RWPE2 (cell line): Measurements from ENCODE around the gene IL26.
"Not testable (repeated sequence)": the region's sequence is repeated elsewhere in the genome, so short reads cannot be mapped to it uniquely, and the experiment has no call there.

ENCODE experiments used
- ATAC-seq: fragments of 200-7000 bp; cut with Tn5 transposase; 3 replicates; pipeline ENCODE4 v1.9.1; 2021; ENCODE audit warnings: low read depth
- DNase-seq: peaks from one replicate; pipeline ENCODE4 v3.0.0-alpha.2; 2020; ENCODE audit warnings: low spot score
- H3K27ac ChIP-seq: fragments of 450-650 bp; 2 replicates; pipeline ENCODE4 v1.5.1; 2017; ENCODE audit warnings: mild to moderate bottlenecking; ENCODE audit not compliant: poor library complexity, severe bottlenecking
- H3K27me3 ChIP-seq: fragments of 250-450 bp; sonication (Bioruptor Pico); 2 replicates; pipeline ENCODE4 v1.5.1; 2021; ENCODE audit warnings: mild to moderate bottlenecking, moderate library complexity; ENCODE audit not compliant: insufficient read depth, poor library complexity, severe bottlenecking
- H3K36me3 ChIP-seq: fragments of 250-450 bp; sonication (Bioruptor Pico); 2 replicates; pipeline ENCODE4 v1.5.1; 2020; ENCODE audit warnings: low read depth, mild to moderate bottlenecking, moderate library complexity
- H3K4me1 ChIP-seq: fragments of 250-450 bp; sonication (Bioruptor Pico); 2 replicates; pipeline ENCODE4 v1.5.1; 2021; ENCODE audit warnings: mild to moderate bottlenecking, moderate library complexity; ENCODE audit not compliant: insufficient read depth, poor library complexity, severe bottlenecking
- H3K4me3 ChIP-seq: fragments of 250-450 bp; sonication (Bioruptor Pico); 2 replicates; pipeline ENCODE4 v1.5.1; 2021; ENCODE audit warnings: mild to moderate bottlenecking, moderate library complexity; ENCODE audit not compliant: severe bottlenecking
- H3K9me3 ChIP-seq: fragments of 250-450 bp; sonication (Bioruptor Pico); 2 replicates; pipeline ENCODE4 v1.5.1; 2021; ENCODE audit warnings: mild to moderate bottlenecking, moderate library complexity; ENCODE audit not compliant: severe bottlenecking
- TF ChIP-seq, protein P1 (sequence below): fragments of 450-650 bp; IDR thresholded peaks from one replicate; pipeline ENCODE4 v1.5.1; 2017; ENCODE audit warnings: mild to moderate bottlenecking, moderate library complexity; ENCODE audit not compliant: poor library complexity, severe bottlenecking

IL26 gene

DNA sequence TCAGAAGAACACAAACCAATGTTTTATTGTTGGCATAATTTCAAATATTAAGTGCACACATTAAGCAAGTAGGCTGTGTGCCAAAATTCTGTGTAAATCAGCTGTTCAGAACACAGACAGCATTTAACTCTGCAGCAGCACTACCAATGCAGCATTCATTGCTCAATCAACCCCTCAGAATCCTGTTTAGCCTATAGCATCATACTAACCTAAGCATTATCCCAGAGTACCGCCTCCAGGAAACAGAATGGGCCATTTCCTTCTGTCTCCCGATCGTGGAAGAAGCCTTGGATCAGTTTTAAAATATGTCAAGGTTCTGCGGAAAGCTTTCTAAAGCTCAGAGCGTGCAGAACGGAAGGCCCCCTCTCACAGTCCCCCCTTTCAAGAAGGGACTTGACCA, 3.3 kb downstream of the IL26 start:
- Histone ChIP-seq H3K9me3 (no peaks in the 10 kb centered on the region), H3K4me1 (peaks cover 6% of the 10 kb centered on the region), H3K4me3 (no peak overlapping the region), H3K36me3 (no peaks in the 10 kb centered on the region), H3K27ac (no peak overlapping the region), H3K27me3 (peaks cover 7% of the 10 kb centered on the region)
- TF ChIP-seq, protein P1, sequence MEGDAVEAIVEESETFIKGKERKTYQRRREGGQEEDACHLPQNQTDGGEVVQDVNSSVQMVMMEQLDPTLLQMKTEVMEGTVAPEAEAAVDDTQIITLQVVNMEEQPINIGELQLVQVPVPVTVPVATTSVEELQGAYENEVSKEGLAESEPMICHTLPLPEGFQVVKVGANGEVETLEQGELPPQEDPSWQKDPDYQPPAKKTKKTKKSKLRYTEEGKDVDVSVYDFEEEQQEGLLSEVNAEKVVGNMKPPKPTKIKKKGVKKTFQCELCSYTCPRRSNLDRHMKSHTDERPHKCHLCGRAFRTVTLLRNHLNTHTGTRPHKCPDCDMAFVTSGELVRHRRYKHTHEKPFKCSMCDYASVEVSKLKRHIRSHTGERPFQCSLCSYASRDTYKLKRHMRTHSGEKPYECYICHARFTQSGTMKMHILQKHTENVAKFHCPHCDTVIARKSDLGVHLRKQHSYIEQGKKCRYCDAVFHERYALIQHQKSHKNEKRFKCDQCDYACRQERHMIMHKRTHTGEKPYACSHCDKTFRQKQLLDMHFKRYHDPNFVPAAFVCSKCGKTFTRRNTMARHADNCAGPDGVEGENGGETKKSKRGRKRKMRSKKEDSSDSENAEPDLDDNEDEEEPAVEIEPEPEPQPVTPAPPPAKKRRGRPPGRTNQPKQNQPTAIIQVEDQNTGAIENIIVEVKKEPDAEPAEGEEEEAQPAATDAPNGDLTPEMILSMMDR, result no peak
- ATAC-seq (peak; percentile 24; the same call in 1 of the 3 replicates), DNase-seq (no peak)

GRCh38 chr12:68221497-68221896, 4.1 kb downstream of the IL26 start:
- no peak overlapping the region for H3K4me3 ChIP-seq
- ATAC-seq (no peak), DNase-seq (no peak)
- H3K27me3 ChIP-seq, result peaks cover 7% of the 10 kb centered on the region
- TF ChIP-seq, protein P1, result no peak
- no peak overlapping the region for H3K27ac ChIP-seq
- peaks cover 6% of the 10 kb centered on the region for H3K4me1 ChIP-seq
- H3K36me3 ChIP-seq, result no peaks in the 10 kb centered on the region
- no peaks in the 10 kb centered on the region for H3K9me3 ChIP-seq

DNA sequence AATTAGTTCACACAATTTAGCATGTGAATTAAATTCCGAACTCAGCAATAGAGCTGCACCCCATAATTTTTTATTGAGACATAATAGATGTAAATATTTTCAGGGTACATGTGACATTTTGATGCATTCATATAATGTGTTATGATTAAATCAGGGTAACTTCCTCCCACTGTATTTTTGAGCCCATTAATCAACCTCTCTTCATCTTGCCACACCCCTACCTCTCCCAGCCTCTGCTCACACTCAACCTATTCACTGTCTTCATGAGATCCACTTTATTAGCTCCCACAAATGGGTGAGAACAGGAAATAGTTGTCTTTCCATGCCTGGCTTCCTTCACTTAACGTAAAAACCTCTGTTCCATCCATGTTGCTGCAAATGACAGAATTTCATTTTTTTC, 14.7 kb downstream of the IL26 start:
- Histone ChIP-seq H3K4me1 (no peaks in the 10 kb centered on the region), H3K9me3 (no peaks in the 10 kb centered on the region), H3K27me3 (no peaks in the 10 kb centered on the region), H3K4me3 (no peak overlapping the region), H3K27ac (no peak overlapping the region), H3K36me3 (no peaks in the 10 kb centered on the region)
- DNase-seq, result no peak
- ATAC-seq, result no peak
- TF ChIP-seq, protein P1, result no peak

GRCh38 chr12:68209048-68209728, 16.4 kb downstream of the IL26 start:
- H3K9me3 ChIP-seq, H3K4me3 ChIP-seq, H3K27ac ChIP-seq, H3K27me3 ChIP-seq, H3K36me3 ChIP-seq, H3K4me1 ChIP-seq, DNase-seq, ATAC-seq: not testable (repeated sequence)

DNA sequence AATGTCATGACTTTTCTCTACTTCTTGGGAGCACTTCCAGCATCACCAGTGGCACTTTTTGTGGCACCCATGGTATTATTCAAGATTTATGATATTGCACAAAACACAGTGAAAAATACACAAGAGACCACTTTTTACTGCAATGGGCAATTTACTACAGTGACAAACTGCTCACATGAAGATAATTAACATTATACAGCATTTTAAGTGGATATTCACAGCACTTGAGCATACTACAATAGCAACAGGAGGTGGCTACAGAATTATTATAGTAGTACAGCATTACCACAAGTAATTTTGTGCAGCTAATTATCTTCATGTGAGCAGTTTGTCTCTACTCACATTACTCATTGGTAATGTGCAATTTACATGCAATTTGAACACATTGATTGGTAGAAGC, 18.3 kb downstream of the IL26 start:
- TF ChIP-seq, protein P1, result no peak
- DNase-seq, result no peak
- Histone ChIP-seq H3K27me3 (no peaks in the 10 kb centered on the region), H3K27ac (no peak overlapping the region), H3K4me1 (no peaks in the 10 kb centered on the region), H3K9me3 (no peaks in the 10 kb centered on the region), H3K36me3 (no peaks in the 10 kb centered on the region), H3K4me3 (no peak overlapping the region)
- no peak for ATAC-seq
